B cell (primary cell): Measurements from ENCODE around the gene PGP. TPM values are rescaled to one million over a fixed set of nuclear protein-coding genes. Genes with fewer than 3 reads are reported as not detected.

Experiments used
- ATAC-seq: fragments of 200-7000 bp; cut with Tn5 transposase; one replicate; pipeline ENCODE4 v1.10.0; 2021; ENCODE audit warnings: low read depth, mild to moderate bottlenecking, moderate number of reproducible peaks, moderate library complexity
- CTCF ChIA-PET: fragments of 350-600 bp; sonication (Branson Sonifier 250); formaldehyde crosslinking; loops from one replicate; lab custom pipeline; 2021; ENCODE audit warnings: antibody characterized with exemption, inconsistent platforms; lab: Charles Lee
- POLR2A ChIA-PET: fragments of 350-600 bp; sonication (Branson Sonifier 250); formaldehyde crosslinking; loops from one replicate; lab custom pipeline; 2021; ENCODE audit warnings: antibody characterized with exemption; lab: Charles Lee
- DNase-seq: peaks from one replicate; pipeline ENCODE4 v3.0.0; 2013
- H2AFZ ChIP-seq: 2 replicates; pipeline ENCODE4 v1.6.1; 2012; ENCODE audit warnings: mild to moderate bottlenecking, low read depth, low read length; ENCODE audit not compliant: insufficient read depth, poor library complexity, severe bottlenecking
- H3K27ac ChIP-seq, 2 donors: 1 replicate in 1 of 2; 2 replicates in 1 of 2; pipeline ENCODE4 v1.5.1; 2012 to 2013; ENCODE audit warnings: low read length in 2 of 2, mild to moderate bottlenecking in 2 of 2, moderate library complexity in 1 of 2
- H3K27me3 ChIP-seq, 4 experiments: fragments of 200-600 bp in 1 of 4; sonication (generic) in 1 of 4; replicated peaks in 1 of 4; 1 replicate in 2 of 4; 2 replicates in 2 of 4; pipeline versions ENCODE4 v1.6.1 to v1.7.0; 2013 to 2016; ENCODE audit warnings: low read length in 3 of 4, mild to moderate bottlenecking in 2 of 4, mixed read lengths in 1 of 4, moderate library complexity in 1 of 4; ENCODE audit not compliant: insufficient read depth in 4 of 4, control insufficient read depth in 3 of 4; ENCODE audit errors: control extremely low read depth in 1 of 4
- H3K36me3 ChIP-seq, 2 experiments: replicated peaks in 1 of 2; 1 replicate in 1 of 2; 2 replicates in 1 of 2; pipeline versions ENCODE4 v1.6.1 to v1.7.1; 2013; ENCODE audit warnings: low read length in 1 of 2; ENCODE audit not compliant: insufficient read depth in 2 of 2, control insufficient read depth in 1 of 2; ENCODE audit errors: control extremely low read depth in 1 of 2, extremely low read depth in 1 of 2
- H3K4me1 ChIP-seq, 2 donors: fragments of 200-600 bp in 1 of 2; sonication (generic) in 1 of 2; 1 replicate in 1 of 2; 2 replicates in 1 of 2; pipeline versions ENCODE4 v1.5.1 to v1.6.1; 2013 to 2017; ENCODE audit warnings: low read length in 2 of 2; ENCODE audit not compliant: control insufficient read depth in 2 of 2, insufficient read depth in 2 of 2
- H3K4me2 ChIP-seq: replicated peaks from 2 replicates; pipeline ENCODE3; 2012; ENCODE audit warnings: mild to moderate bottlenecking, low read depth, low read length; ENCODE audit not compliant: poor library complexity, severe bottlenecking
- H3K4me3 ChIP-seq, 5 experiments: fragments of 200-600 bp in 1 of 5; sonication (generic) in 1 of 5; 1 replicate in 3 of 5; 2 replicates in 2 of 5; pipeline versions ENCODE4 v1.5.1 to v1.7.0; 2011 to 2016; ENCODE audit warnings: low read length in 4 of 5, mild to moderate bottlenecking in 4 of 5, low read depth in 2 of 5, control low read depth in 1 of 5, moderate library complexity in 1 of 5; ENCODE audit not compliant: insufficient read depth in 1 of 5; ENCODE audit errors: control extremely low read depth in 1 of 5, extremely low read depth in 1 of 5
- H3K79me2 ChIP-seq: fragments of 200-600 bp; sonication (generic); one replicate; pipeline ENCODE4 v1.6.0; 2016; ENCODE audit warnings: low read length; ENCODE audit not compliant: control insufficient read depth, insufficient read depth
- H3K9ac ChIP-seq: fragments of 200-600 bp; sonication (generic); 2 replicates; pipeline ENCODE4 v1.6.1; 2017; ENCODE audit warnings: mild to moderate bottlenecking, low read length, moderate library complexity
- H3K9me3 ChIP-seq, 3 donors: one replicate each; pipeline versions ENCODE4 v1.6.1 to v1.7.1; 2013; ENCODE audit warnings: low read length in 2 of 3; ENCODE audit not compliant: control insufficient read depth in 2 of 3, insufficient read depth in 1 of 3; ENCODE audit errors: control extremely low read depth in 1 of 3
- H4K20me1 ChIP-seq: 2 replicates; pipeline ENCODE4 v1.6.0; 2012; ENCODE audit warnings: mild to moderate bottlenecking, low read length; ENCODE audit not compliant: insufficient read depth, control insufficient read depth, poor library complexity, severe bottlenecking
- H3K27ac Mint-ChIP-seq: one replicate; pipeline ENCODE4 v1.8.0; 2021; ENCODE audit warnings: mixed read lengths
- H3K27me3 Mint-ChIP-seq: one replicate; pipeline ENCODE4 v1.8.0; 2021; ENCODE audit warnings: mixed read lengths
- H3K4me1 Mint-ChIP-seq: one replicate; pipeline ENCODE4 v1.8.0; 2021; ENCODE audit warnings: mixed read lengths
- H3K4me3 Mint-ChIP-seq: one replicate; pipeline ENCODE4 v1.8.0; 2021; ENCODE audit warnings: mixed read lengths
- H3K9me3 Mint-ChIP-seq: one replicate; pipeline ENCODE4 v1.8.0; 2022; ENCODE audit warnings: mixed read lengths; ENCODE audit not compliant: insufficient read depth
- CTCF ChIP-seq: fragments of 200-600 bp; IDR thresholded peaks from one replicate; pipeline ENCODE4 v1.8.0; 2022; ENCODE audit warnings: antibody characterized with exemption, mild to moderate bottlenecking
- EZH2 ChIP-seq: IDR thresholded peaks from 2 replicates; pipeline ENCODE4 v1.6.1; 2012; ENCODE audit warnings: borderline replicate concordance, low read depth, mild to moderate bottlenecking, moderate library complexity, low read length; ENCODE audit not compliant: insufficient read depth, poor library complexity, severe bottlenecking
- WGBS: methylation state at CpG from one replicate; pipeline ENCODE4 v1.1.5; 2013; ENCODE audit warnings: missing lambda C conversion rate; ENCODE audit not compliant: insufficient coverage; 5-methylcytosine and 5-hydroxymethylcytosine counted together
- intact Hi-C: fragments of 100-400 bp; cut with micrococcal nuclease; formaldehyde crosslinking; loops from one replicate; pipeline ENCODE4 v1.10.0; 2022
- polyA plus RNA-seq: library from polyadenylated mRNA; depleted of rRNA; stranded (reverse); fragments of >200 nt; gene quantifications from 2 replicates; pipeline ENCODE4 v1.2.3, GENCODE V29; 2012
- total RNA-seq, 2 donors: library from RNA; stranded (reverse); fragments of 120-200 nt in 1 of 2; gene quantifications; 1 replicate in 1 of 2; 2 replicates in 1 of 2; pipeline versions ENCODE4 v1.2.3 to v1.2.4, GENCODE V29; 2013 to 2022

PGP gene
- total and polyA plus RNA-seq, 2 donors (not counting 1 experiment from before 2014, with no cell fraction given), result 15.4 to 16.5 TPM

GRCh38 chr16:2175454-2175853 lies 39.2 kb downstream of the PGP start:
- Histone ChIP-seq H3K36me3 (peaks cover 0 to 28% of the 10 kb centered on the region in 2 experiments), H3K4me1 (no peaks in the 10 kb centered on the region), H3K27me3 (no peaks in the 10 kb centered on the region), H2AFZ (no peak overlapping the region), H3K4me3 (no peak overlapping the region), H3K79me2 (peaks cover 6% of the 10 kb centered on the region), H4K20me1 (no peaks in the 10 kb centered on the region), H3K9ac (no peak overlapping the region), H3K4me2 (no peak overlapping the region), H3K9me3 (no peaks in the 10 kb centered on the region), H3K27ac (no peak overlapping the region)
- DNase-seq (no peak), ATAC-seq (no peak)
- 98% methylated on average over 10 of the region's 10 CpGs for WGBS
- TF ChIP-seq EZH2 (no peak), CTCF (no peak)
- Mint-ChIP-seq H3K4me3 (no peak overlapping the region), H3K27me3 (no peaks in the 10 kb centered on the region), H3K9me3 (no peaks in the 10 kb centered on the region), H3K4me1 (no peaks in the 10 kb centered on the region), H3K27ac (no peak overlapping the region)
- intact Hi-C loops, result no loop called here
- ChIA-PET POLR2A (interaction anchor here (0.6 kb wide), 1 partner anchor 30 kb away, joined by 6 read pairs; the partner anchor contains the start of gene MLST8), CTCF (no interaction called here)

- 97% methylated on average over 21 of the region's 21 CpGs for WGBS
Observed at GRCh38 chr16:2174396-2175131, 40.1 kb downstream of the PGP start.

More at GRCh38 chr16:2174396-2175131, 40.1 kb downstream of the PGP start:
- H3K79me2 ChIP-seq, result peaks cover 8% of the 10 kb centered on the region
- H3K36me3 ChIP-seq, result peaks cover 0 to 28% of the 10 kb centered on the region in 2 experiments
- H3K4me2 ChIP-seq, result no peak overlapping the region
- H2AFZ ChIP-seq, result no peak overlapping the region
- POLR2A ChIA-PET, result no interaction called here
- H3K4me1 ChIP-seq, result no peaks in the 10 kb centered on the region
- H4K20me1 ChIP-seq, result no peaks in the 10 kb centered on the region
- H3K27ac Mint-ChIP-seq, result no peak overlapping the region
- no peaks in the 10 kb centered on the region for H3K9me3 Mint-ChIP-seq
- no peaks in the 10 kb centered on the region for H3K27me3 Mint-ChIP-seq
- DNase-seq (no peak), ATAC-seq (no peak)
- TF ChIP-seq EZH2 (no peak), CTCF (no peak)
- intact Hi-C loops, result no loop called here
- CTCF ChIA-PET, result no interaction called here
- no peak overlapping the region for H3K4me3 Mint-ChIP-seq
- no peak overlapping the region for H3K27ac ChIP-seq
- H3K9me3 ChIP-seq, result no peaks in the 10 kb centered on the region
- no peak overlapping the region for H3K4me3 ChIP-seq
- H3K4me1 Mint-ChIP-seq, result no peaks in the 10 kb centered on the region
- H3K9ac ChIP-seq, result no peak overlapping the region
- no peaks in the 10 kb centered on the region for H3K27me3 ChIP-seq
